Sigmoid colon (tissue), 7 donors: Measurements from ENCODE around the gene FRAS1. TPM values are rescaled to one million over a fixed set of nuclear protein-coding genes. Genes with fewer than 3 reads are reported as not detected.
A peak's percentile ranks its signal among the peaks of the same experiment; 100 is the strongest.

ENCODE experiments used
- DNase-seq: peaks from one replicate; pipeline ENCODE4 v3.0.0-alpha.2; 2019
- H3K27ac ChIP-seq, 4 donors: fragments of 200-600 bp; sonication (generic); one replicate each; pipeline ENCODE4 v1.5.1; 2016 to 2019; ENCODE audit warnings: mild to moderate bottlenecking in 1 of 4
- H3K27me3 ChIP-seq, 3 donors: fragments of 200-600 bp; sonication (generic); one replicate each; pipeline ENCODE4 v1.5.1; 2019; ENCODE audit warnings: mild to moderate bottlenecking in 1 of 3
- H3K36me3 ChIP-seq, 4 donors: fragments of 200-600 bp; sonication (generic); one replicate each; pipeline ENCODE4 v1.5.1; 2016 to 2019
- H3K4me1 ChIP-seq, 4 donors: fragments of 200-600 bp; sonication (generic); one replicate each; pipeline ENCODE4 v1.5.1; 2017 to 2019
- H3K4me3 ChIP-seq, 4 donors: fragments of 200-600 bp; sonication (generic); one replicate each; pipeline ENCODE4 v1.5.1; 2017 to 2019; ENCODE audit warnings: mild to moderate bottlenecking in 2 of 4, moderate library complexity in 1 of 4
- H3K9me3 ChIP-seq, 4 donors: fragments of 200-600 bp in 3 of 4; sonication (generic) in 3 of 4; one replicate each; pipeline versions ENCODE4 v1.5.1 to v1.6.1; 2013 to 2019
- EP300 ChIP-seq, 4 donors: sonication (generic); formaldehyde crosslinking; IDR thresholded peaks; one replicate each; pipeline ENCODE4 v1.6.1; 2017; ENCODE audit warnings: antibody characterized with exemption in 4 of 4
- POLR2A ChIP-seq, 2 donors: fragments of 450-650 bp; IDR thresholded peaks; one replicate each; pipeline ENCODE4 v1.6.1; 2016; ENCODE audit warnings: antibody characterized with exemption in 2 of 2, mild to moderate bottlenecking in 2 of 2, moderate library complexity in 2 of 2
- POLR2AphosphoS5 ChIP-seq, 4 donors: sonication (generic); formaldehyde crosslinking; IDR thresholded peaks; one replicate each; pipeline ENCODE4 v1.6.1; 2017; ENCODE audit warnings: antibody characterized with exemption in 4 of 4
- WGBS, 2 donors: extraction: QIAGEN DNeasy Blood & Tissue Kit; methylation state at CpG; one replicate each; pipeline ENCODE4 v1.1.7; 2013; 5-methylcytosine and 5-hydroxymethylcytosine counted together
- intact Hi-C: fragments of 100-400 bp; cut with DNase I; formaldehyde crosslinking; loops from one replicate; pipeline ENCODE4 v1.15.1; 2023
- polyA plus RNA-seq, 3 donors: library from polyadenylated mRNA; stranded (reverse); fragments of 200-250 nt; gene quantifications; one replicate each; pipeline ENCODE4 v1.2.3, GENCODE V29; 2013
- total RNA-seq, 4 donors: library from RNA; depleted of rRNA; stranded (reverse); fragments of >200 nt; gene quantifications; one replicate each; pipeline ENCODE4 v1.1.0, GENCODE V29; 2016
- TF ChIP-seq, protein P1 (sequence below), 4 experiments: fragments of 450-650 bp in 3 of 4; fragments of 200-600 bp in 1 of 4; IDR thresholded peaks; one replicate each; pipeline ENCODE4 v1.5.1; 2016 to 2019; ENCODE audit warnings: antibody characterized with exemption in 4 of 4, mild to moderate bottlenecking in 3 of 4, moderate library complexity in 2 of 4
- donor health status: healthy with polysubstance abuse.
- donor health status: Bipolar disorder and iron deficiency.
- donor health status: healthy.

Gene FRAS1
- total and polyA plus RNA-seq, 7 donors: under 0.01 to 22.4 (median 7.4) TPM; not detected in 1

DNA sequence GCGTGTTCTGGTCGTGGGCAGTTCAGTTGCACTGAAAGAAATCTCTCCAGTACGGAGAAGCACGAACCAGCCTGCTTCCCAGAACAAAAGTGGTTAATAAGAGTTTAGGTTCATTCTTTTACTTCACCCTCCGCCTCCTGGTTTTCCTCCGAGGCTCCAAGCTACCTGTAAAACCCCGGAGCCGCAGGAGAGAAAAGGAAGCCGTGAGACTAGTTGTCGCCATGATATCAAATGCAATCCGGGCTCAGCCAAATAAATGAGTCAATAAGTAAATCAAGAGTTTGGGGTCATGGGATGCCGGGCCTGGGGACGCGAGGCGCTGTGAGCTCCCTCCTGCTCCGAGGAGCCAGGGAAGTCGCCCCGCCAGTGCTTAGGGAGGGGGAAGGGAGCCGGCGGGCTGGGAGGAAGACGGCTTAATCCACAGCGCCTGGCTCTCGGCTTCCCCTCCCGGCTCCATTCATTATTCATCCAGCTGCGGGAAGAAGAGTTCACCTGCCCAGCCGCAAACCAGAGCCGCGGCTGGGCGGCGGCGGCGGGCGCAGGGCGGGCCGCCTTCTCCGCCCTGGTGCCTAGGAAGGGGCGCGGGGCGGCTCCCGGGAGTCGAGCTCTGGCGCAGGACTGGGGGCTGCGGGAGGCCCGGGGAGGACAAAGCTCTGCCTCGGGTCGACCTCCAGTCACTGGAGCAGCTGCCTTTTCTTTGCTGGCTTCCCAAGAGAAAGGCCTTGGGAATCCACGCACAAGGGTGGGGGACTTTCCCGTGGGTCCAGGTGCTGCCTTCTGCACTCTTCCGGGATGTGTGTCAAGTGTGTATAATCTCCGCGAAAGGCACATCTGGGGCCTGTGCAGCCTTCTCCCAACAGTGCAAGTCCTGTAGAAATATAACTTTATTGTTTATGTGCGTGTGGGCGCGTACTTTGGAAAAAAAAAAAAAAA, 1.7 kb downstream of the FRAS1 start:
- intact Hi-C loops: loop anchor here (5.0 to 10.0 kb wide), 2 partner anchors 242 to 456 kb away; partner anchors contain the start of gene CNOT6L
- peak overlapping the region; percentile 42 to 63 (median 56) for H3K4me3 ChIP-seq
- H3K27ac ChIP-seq: peak overlapping the region; percentile 75 to 89 (median 83)
- no peaks in the 10 kb centered on the region for H3K27me3 ChIP-seq
- H3K36me3 ChIP-seq: no peaks in the 10 kb centered on the region
- 1% methylated on average over 54 of the region's 54 CpGs for WGBS, 2 donors
- TF ChIP-seq POLR2AphosphoS5 (IDR thresholded peaks at IDR 0.05): no peak
- no peak for TF ChIP-seq EP300 (IDR thresholded peaks at IDR 0.05)
- TF ChIP-seq, protein P1, sequence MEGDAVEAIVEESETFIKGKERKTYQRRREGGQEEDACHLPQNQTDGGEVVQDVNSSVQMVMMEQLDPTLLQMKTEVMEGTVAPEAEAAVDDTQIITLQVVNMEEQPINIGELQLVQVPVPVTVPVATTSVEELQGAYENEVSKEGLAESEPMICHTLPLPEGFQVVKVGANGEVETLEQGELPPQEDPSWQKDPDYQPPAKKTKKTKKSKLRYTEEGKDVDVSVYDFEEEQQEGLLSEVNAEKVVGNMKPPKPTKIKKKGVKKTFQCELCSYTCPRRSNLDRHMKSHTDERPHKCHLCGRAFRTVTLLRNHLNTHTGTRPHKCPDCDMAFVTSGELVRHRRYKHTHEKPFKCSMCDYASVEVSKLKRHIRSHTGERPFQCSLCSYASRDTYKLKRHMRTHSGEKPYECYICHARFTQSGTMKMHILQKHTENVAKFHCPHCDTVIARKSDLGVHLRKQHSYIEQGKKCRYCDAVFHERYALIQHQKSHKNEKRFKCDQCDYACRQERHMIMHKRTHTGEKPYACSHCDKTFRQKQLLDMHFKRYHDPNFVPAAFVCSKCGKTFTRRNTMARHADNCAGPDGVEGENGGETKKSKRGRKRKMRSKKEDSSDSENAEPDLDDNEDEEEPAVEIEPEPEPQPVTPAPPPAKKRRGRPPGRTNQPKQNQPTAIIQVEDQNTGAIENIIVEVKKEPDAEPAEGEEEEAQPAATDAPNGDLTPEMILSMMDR (IDR thresholded peaks at IDR 0.05): no peak
- TF ChIP-seq POLR2A (IDR thresholded peaks at IDR 0.05): no peak
- H3K4me1 ChIP-seq: peaks cover 0 to 32% (median 17%) of the 10 kb centered on the region in 4 donors
- H3K9me3 ChIP-seq: no peaks in the 10 kb centered on the region
- DNase-seq: peak; percentile 77

DNA sequence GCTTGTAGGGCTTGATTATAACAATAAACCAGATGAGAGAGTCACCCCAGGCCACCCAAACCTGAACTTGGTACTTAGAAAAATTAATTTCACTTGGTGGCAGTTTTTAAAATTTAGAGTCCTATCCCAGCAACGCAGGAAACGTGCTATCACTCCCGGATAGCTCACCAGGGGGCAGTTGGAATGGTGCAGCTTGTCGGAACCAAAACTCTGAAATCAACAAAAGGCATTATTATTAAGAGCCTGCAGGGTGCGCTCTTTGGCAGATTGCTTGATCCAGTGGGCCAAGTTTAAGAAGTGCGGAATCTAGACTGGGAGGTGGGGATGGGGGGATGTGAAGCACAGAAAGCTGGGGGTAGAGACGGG, 2.4 kb downstream of the FRAS1 start:
- intact Hi-C loops: loop anchor here (5.0 to 10.0 kb wide), 2 partner anchors 242 to 455 kb away; partner anchors contain the start of gene CNOT6L
- H3K9me3 ChIP-seq: no peaks in the 10 kb centered on the region
- peak overlapping the region; percentile 42 to 63 (median 56) for H3K4me3 ChIP-seq
- TF ChIP-seq EP300 (IDR thresholded peaks at IDR 0.05): no peak
- TF ChIP-seq, protein P1 (IDR thresholded peaks at IDR 0.05): peak; percentile 16 to 65 (median 42)
- no peak for TF ChIP-seq POLR2A (IDR thresholded peaks at IDR 0.05)
- peak in 1 of 4 donors; percentile 4 for TF ChIP-seq POLR2AphosphoS5 (IDR thresholded peaks at IDR 0.05)
- H3K27me3 ChIP-seq: no peaks in the 10 kb centered on the region
- DNase-seq: peak; percentile 70
- no peaks in the 10 kb centered on the region for H3K36me3 ChIP-seq
- H3K4me1 ChIP-seq: peaks cover 0 to 32% (median 17%) of the 10 kb centered on the region in 4 donors
- peak overlapping the region; percentile 75 to 89 (median 83) for H3K27ac ChIP-seq
- 2 to 12% methylated on average over 7 of the region's 7 CpGs for WGBS, 2 donors

GRCh38 chr4:78059938-78060337, 2.8 kb downstream of the FRAS1 start:
- Histone ChIP-seq H3K9me3 (no peaks in the 10 kb centered on the region), H3K27ac (peak overlapping the region in 1 of 4 donors; percentile 87), H3K36me3 (no peaks in the 10 kb centered on the region), H3K27me3 (no peaks in the 10 kb centered on the region), H3K4me1 (peaks cover 0 to 32% (median 17%) of the 10 kb centered on the region in 4 donors), H3K4me3 (no peak overlapping the region)
- DNase-seq: no peak
- 37 to 89% methylated on average over 1 of the region's 1 CpG for WGBS, 2 donors
- intact Hi-C loops: loop anchor here (5.0 to 10.0 kb wide), 2 partner anchors 243 to 455 kb away; partner anchors contain the start of gene CNOT6L
- no peak for TF ChIP-seq POLR2A (IDR thresholded peaks at IDR 0.05)

GRCh38 chr4:78061939-78062570, 4.9 kb downstream of the FRAS1 start:
- no peaks in the 10 kb centered on the region for H3K9me3 ChIP-seq
- H3K27me3 ChIP-seq: no peaks in the 10 kb centered on the region
- no peak overlapping the region for H3K4me3 ChIP-seq
- no peak for DNase-seq
- H3K4me1 ChIP-seq: peaks cover 0 to 17% (median 6%) of the 10 kb centered on the region in 4 donors
- H3K36me3 ChIP-seq: no peaks in the 10 kb centered on the region
- WGBS, 2 donors: 84 to 86% methylated on average over 2 of the region's 2 CpGs
- H3K27ac ChIP-seq: no peak overlapping the region
- intact Hi-C loops: no loop called here
- TF ChIP-seq EP300 (IDR thresholded peaks at IDR 0.05) (no peak), POLR2AphosphoS5 (IDR thresholded peaks at IDR 0.05) (no peak), POLR2A (IDR thresholded peaks at IDR 0.05) (no peak)
- TF ChIP-seq, protein P1 (IDR thresholded peaks at IDR 0.05): no peak
